UCSD-AML1 (cell line): ENCODE results near the gene ATRN.

Experiments used
- DNase-seq: peaks from one replicate; lab custom pipeline; 2025; ENCODE audit not compliant: unreplicated experiment; lab: John Stamatoyannopoulos, UW

ATRN gene

GRCh38 chr20:3673221-3674070 lies 202.6 kb downstream of the ATRN start:
- no peak for DNase-seq

- no peak for DNase-seq
These were observed 203.6 kb downstream of the ATRN start for GRCh38 chr20:3674447-3674846.

GRCh38 chr20:3674995-3675900 lies 204.4 kb downstream of the ATRN start:
- DNase-seq = no peak

GRCh38 chr20:3677733-3678132 lies 206.9 kb downstream of the ATRN start:
- DNase-seq = no peak

GRCh38 chr20:3678198-3678597 lies 207.4 kb downstream of the ATRN start:
- no peak for DNase-seq

GRCh38 chr20:3678856-3679720 lies 208.3 kb downstream of the ATRN start:
- DNase-seq = no peak

- DNase-seq = no peak
These were observed 209.2 kb downstream of the ATRN start for GRCh38 chr20:3679749-3680700.

GRCh38 chr20:3680701-3681351 lies 210.0 kb downstream of the ATRN start:
- no peak for DNase-seq

GRCh38 chr20:3681352-3681930 lies 210.6 kb downstream of the ATRN start:
- DNase-seq = no peak

- no peak for DNase-seq
These were observed 211.3 kb downstream of the ATRN start, which contains the start of gene ADAM33 for GRCh38 chr20:3681931-3682781. ADAM33 (minus strand) TSS chr20:3682010; CDS start chr20:3682004, 6 bp downstream.

- no peak for DNase-seq
These were observed 214.5 kb downstream of the ATRN start for GRCh38 chr20:3685341-3685740.

GRCh38 chr20:3686421-3686820 lies 215.6 kb downstream of the ATRN start:
- no peak for DNase-seq

- DNase-seq = no peak
These were observed 216.1 kb downstream of the ATRN start for GRCh38 chr20:3686867-3687321.

- DNase-seq = no peak
These were observed 216.8 kb downstream of the ATRN start for GRCh38 chr20:3687655-3688054.

GRCh38 chr20:3689978-3690377 lies 219.2 kb downstream of the ATRN start:
- DNase-seq = no peak

GRCh38 chr20:3690413-3690812 lies 219.6 kb downstream of the ATRN start:
- DNase-seq = no peak

GRCh38 chr20:3691306-3691705 lies 220.5 kb downstream of the ATRN start:
- DNase-seq = no peak

GRCh38 chr20:3691897-3692296 lies 221.1 kb downstream of the ATRN start:
- no peak for DNase-seq
